Measurements from ENCODE around the gene ATG10.
"Not testable (repeated sequence)": the region's sequence is repeated elsewhere in the genome, so short reads cannot be mapped to it uniquely, and the experiment has no call there.

The ATG10 gene

GRCh38 chr5:81971712-81972491, at the start of gene ATG10:
Gene ATG10 (plus strand): TSS chr5:81972023. CDS start chr5:81987571, 15,548 bp downstream.
- peak; percentile 97 for DNase-seq

DNA sequence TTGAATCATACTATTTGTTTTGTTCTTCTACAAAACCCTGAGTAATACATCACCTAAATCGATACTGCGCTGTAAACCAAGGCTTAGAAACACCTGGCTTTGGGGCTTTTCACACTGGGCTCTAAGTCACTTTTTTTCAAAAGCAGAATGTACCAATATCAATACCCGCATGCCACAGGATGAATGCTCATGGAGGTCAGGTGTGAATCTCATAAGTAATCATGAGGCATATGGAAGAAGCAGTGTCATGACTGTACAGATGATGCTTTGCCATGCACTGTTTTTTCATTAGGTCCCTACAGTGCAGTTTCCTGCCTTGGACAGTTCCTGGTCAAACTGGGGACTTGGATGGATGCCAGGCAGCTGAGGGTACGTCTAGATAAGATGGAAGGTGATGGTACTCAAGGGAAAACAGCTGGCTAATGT, 49.0 kb upstream of the ATG10 start:
- no peak for DNase-seq

- DNase-seq, result peak; percentile 39
These were observed 47.4 kb upstream of the ATG10 start for GRCh38 chr5:81924442-81924841.

- DNase-seq, result no peak
These were observed 46.8 kb upstream of the ATG10 start for GRCh38 chr5:81925009-81925408.

DNA sequence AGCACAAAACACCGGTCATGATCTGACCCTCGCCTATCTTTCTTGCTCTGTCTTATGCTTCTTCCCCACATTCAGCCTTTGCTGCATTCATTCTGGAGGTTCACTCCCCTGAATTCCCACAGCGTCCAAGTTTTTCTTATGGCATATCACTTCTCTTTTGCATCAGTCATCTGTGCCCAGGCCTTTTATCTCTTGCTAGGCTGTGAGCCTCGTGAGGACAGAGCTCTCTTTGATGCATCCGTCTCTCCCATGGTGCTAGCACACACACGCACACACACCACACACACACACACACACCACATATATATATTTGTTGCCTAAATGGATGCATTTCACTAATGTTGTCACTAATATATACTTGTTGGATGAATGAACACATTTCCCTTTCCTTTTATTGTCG, 45.8 kb upstream of the ATG10 start:
- no peak for DNase-seq

DNA sequence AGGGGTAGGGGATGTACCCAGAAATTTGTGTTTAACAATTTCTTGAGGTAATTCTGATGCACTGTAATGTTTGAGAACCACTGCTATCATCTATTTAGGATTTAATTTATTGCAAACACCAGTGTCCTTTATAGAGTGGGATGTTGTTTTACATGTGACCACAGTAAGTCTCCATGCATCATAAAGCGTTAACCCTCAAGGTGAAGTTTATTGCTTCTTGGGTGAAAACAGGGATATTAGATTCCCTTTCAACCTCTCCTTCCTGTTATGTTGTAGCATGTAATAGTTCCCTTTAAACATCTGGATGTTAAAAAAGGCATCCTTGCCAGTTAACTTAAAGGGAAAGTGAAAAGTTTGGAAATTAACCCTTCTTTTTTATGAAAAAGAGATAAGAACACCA, 35.8 kb upstream of the ATG10 start:
- DNase-seq, result no peak

GRCh38 chr5:81936750-81937149, 35.1 kb upstream of the ATG10 start:
- no peak for DNase-seq

GRCh38 chr5:81942746-81943145, 29.1 kb upstream of the ATG10 start:
- DNase-seq, result no peak

- no peak for DNase-seq
These were observed 23.5 kb upstream of the ATG10 start for GRCh38 chr5:81948349-81948748.

DNA sequence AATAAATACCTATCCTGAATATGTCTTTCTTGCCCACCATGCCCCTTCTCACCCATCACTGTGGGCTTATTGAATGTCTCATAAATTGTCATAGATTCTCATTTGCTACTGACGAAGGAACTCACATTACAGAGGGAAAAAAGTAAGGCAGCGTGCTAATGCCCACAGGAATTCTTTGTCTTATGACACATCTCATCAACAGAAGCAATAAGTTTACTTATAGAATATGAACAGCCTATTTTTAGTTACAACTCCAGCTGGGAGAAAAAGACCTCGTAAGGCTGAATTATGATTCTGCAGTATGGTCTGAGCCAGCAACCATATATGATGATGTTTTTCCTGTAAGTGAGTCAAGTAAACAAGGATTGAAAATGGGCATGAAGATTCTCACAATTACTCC, 22.4 kb upstream of the ATG10 start:
- no peak for DNase-seq

DNA sequence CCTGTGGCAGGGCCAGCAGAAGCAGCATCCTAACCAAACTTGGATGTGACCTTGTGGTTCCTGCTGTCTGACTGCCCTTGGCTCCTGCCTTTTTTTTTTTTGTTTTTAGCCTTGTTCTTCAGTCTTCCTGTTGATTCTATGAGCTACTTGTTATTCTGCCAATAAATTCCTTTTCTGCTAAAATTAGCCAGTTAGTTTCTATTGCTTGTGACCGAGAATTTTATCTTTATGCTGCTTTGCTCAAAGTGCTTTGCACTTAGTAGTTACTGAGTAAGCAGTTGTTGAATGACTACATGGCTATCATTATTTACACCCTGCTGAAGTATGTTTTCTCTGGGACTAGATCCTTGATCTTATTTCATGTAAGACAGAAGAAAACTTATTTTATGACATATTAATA, 20.8 kb upstream of the ATG10 start:
- no peak for DNase-seq

DNA sequence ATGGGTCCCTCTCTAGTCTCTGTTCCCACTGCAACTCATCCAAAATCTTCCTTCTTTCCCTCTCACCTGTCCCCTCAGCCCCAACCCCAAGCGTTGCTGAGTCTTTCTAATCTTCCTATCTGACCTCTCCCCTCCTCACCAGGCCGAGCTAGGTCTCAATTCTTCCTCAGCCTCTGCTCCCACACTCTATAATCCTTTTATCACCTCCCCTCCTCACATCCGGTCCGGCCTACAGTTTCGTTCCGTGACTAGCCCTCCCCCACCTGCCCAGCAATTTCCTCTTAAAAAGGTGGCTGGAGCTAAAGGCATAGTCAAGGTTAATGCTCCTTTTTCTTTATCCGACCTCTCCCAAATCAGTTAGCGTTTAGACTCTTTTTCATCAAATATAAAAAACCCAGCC, 17.0 kb upstream of the ATG10 start:
- DNase-seq, result not testable (repeated sequence)

DNA sequence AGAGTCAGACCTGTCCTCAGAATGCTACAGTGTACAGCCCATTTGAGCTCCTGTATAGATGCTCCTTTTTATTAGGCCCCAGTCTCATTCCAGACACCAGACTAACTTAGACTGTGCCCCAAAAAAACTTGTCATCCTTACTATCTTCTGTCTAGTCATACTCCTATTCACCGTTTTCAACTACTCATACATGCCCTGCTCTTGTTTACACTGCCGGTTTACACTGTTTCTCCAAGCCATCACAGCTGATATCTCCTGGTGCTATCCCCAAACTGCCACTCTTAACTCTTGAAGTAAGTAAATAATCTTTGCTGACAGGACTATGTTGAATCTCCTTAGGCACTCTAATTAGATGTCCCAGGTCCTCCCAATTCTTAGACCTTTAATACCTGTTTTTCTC, 13.7 kb upstream of the ATG10 start:
- not testable (repeated sequence) for DNase-seq

- DNase-seq, result no peak
These were observed 10.0 kb upstream of the ATG10 start for GRCh38 chr5:81961651-81962440.

- DNase-seq, result no peak
These were observed 8.3 kb upstream of the ATG10 start for GRCh38 chr5:81963544-81963943.

GRCh38 chr5:81965524-81965923, 6.3 kb upstream of the ATG10 start:
- DNase-seq, result no peak

DNA sequence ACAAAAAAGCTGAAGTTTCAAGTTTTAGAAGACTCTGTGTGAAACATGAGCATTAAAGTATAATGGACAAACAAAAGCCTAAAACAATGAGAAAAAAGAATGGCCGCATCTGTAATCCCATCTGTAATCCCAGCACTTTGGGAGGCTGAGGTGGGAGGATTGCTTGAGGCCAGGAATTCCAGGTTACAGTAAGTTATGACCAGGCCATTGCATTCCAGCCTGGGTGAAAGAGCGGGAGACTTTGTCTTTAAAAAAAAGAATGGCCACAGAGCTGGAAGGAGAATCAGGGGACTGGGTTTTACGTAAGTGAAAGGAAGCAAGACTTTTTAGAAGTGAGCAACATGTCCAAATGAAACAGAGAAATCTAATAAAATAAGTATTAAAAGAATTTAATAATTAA, 2.6 kb upstream of the ATG10 start:
- DNase-seq, result no peak

GRCh38 chr5:81969912-81970311, 1.9 kb upstream of the ATG10 start:
- no peak for DNase-seq

DNA sequence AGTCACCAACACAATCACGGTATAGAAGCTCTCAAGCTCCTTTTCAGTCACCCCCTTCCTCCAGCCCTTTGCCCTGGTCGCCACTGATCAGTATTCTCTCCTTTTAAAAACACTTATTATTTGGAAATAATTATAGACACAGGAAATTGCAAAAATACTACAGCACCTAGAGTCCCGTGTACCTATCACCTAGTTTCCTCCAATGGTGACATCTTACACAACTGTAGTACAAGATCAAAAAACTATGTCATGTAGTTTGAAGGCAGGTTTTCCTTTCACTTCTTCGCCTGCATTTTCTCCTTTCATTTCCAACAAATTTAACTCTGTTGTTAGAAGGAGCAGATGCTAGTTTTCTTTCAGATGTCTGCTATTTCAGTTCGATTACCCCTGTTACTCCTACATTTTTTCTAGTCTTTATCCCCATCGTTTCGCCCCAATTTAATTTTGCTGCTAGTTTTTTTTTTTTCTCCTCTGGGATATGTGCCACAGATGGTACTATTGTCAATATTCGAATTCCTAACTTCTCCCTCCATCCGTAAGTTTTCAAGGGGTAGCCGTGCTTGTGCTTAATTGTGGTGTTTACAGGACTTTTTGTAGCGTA, 612 bp upstream of the ATG10 start:
- no peak for DNase-seq

DNA sequence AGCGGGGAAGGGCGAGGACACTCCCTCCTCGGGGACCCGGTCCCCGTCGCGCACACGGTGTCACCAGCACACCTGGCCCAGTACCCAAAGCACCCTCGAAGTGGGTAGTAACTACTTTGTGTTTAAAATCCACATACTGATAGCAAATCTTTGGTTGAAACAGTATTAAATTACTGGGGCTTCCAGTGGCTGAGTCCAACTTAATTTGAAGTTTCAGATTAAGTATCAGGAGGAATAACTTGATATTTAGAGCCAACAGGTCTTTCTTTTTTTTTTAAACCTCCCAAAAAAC, 615 bp downstream of the ATG10 start:
- DNase-seq, result no peak

DNA sequence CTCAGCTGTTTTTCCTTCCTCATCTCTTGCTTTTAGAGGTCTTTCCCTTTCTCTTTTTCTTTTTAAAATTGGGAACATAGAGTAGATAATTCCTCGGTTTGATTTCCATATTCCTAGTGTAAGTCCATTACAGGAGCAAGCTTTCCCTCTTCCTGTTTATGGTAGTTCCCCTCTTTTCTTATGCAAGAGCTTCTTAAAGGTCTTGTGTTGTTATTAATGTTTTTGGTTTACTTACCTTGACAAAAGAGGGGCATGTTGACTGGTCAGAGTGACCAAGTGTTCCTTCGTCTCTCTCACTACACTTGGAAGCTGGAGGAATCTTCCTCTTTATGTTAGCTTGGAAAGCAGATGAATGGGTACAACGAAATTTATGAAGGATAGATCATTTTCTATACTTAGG, 8.3 kb downstream of the ATG10 start:
- no peak for DNase-seq

DNA sequence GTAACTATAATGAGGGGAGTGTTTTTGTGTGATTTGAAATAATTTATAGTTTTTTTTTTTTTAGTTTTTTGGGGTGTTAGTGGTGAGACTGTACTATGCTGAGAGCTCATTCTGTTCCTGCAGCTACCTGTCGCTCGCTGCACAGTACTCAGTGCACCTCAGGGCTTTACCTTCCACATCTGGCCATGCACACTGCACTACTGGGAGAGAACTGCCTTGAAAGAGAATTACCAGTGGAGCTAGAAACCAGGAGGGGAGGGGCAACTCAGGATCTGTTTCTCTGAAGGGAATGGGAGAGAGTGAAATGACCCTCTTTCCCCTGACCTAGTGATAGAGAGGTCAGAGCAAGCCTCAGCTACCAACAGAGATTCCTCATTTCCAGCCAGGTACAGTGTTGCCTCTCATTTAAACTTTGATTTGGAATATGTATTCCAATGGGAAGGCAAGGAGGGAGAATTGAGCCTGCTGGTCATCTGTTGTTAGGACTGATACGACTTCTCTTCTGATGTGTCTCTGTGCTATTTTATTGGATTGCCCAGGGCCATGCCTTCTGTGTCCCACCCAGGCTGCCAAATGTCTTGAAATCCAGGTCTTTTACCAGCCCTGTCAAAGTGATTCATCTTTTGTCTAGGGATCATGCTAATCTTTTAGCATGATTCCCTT, 8.9 kb downstream of the ATG10 start:
- DNase-seq, result no peak

- DNase-seq, result not testable (repeated sequence)
These were observed 10.4 kb downstream of the ATG10 start for GRCh38 chr5:81982172-81982685.

Data from eye (tissue), 1 donor.